ENCODE results near the gene SLC5A10.

GRCh38 chr17:18959071-18959844 lies 7.3 kb downstream of the SLC5A10 start:
- TF ChIP-seq CTCF (IDR thresholded peaks at IDR 0.05) (no peak), EP300 (IDR thresholded peaks at IDR 0.05) (no peak), POLR2A (IDR thresholded peaks at IDR 0.05; ENCODE audit: low read depth) (no peak), POLR2AphosphoS5 (IDR thresholded peaks at IDR 0.05) (no peak)

All from esophagus muscularis mucosa (tissue), 4 donors.